ELR (cell line): ENCODE measurements around the gene CNTFR.

Experiments used
- DNase-seq: peaks from one replicate; pipeline ENCODE4 v3.0.0-alpha.2; 2015; ENCODE audit warnings: low read depth

CNTFR gene

GRCh38 chr9:34620061-34620994 is 30.8 kb upstream of the CNTFR start, which contains the start of gene DCTN3:
Gene DCTN3, minus strand, starts transcription at chr9:34620495. Its CDS starts 31 bp downstream, at chr9:34620464.
- DNase-seq, result peak; percentile 98

GRCh38 chr9:34615132-34615531 is 25.6 kb upstream of the CNTFR start:
- DNase-seq, result no peak

- DNase-seq, result peak; percentile 88
Measured at GRCh38 chr9:34612788-34613390, 23.4 kb upstream of the CNTFR start.

- DNase-seq, result peak; percentile 90
Measured at GRCh38 chr9:34611811-34612787, 22.6 kb upstream of the CNTFR start, which contains the start of gene RPP25L. Gene RPP25L, minus strand, starts transcription at chr9:34612097. Its CDS starts 801 bp downstream, at chr9:34611296.

- DNase-seq, result no peak
Measured at GRCh38 chr9:34611251-34611810, 21.8 kb upstream of the CNTFR start.

GRCh38 chr9:34610434-34611206 is 21.1 kb upstream of the CNTFR start:
- no peak for DNase-seq

- no peak for DNase-seq
Measured at GRCh38 chr9:34607331-34607730, 17.8 kb upstream of the CNTFR start.

GRCh38 chr9:34606905-34607304 is 17.4 kb upstream of the CNTFR start:
- DNase-seq, result no peak

- no peak for DNase-seq
Measured at GRCh38 chr9:34606190-34606589, 16.7 kb upstream of the CNTFR start.

GRCh38 chr9:34603610-34604231 is 14.2 kb upstream of the CNTFR start:
- DNase-seq, result peak; percentile 80

- DNase-seq, result no peak
Measured at GRCh38 chr9:34601937-34602573, 12.5 kb upstream of the CNTFR start.

GRCh38 chr9:34600908-34601307 is 11.4 kb upstream of the CNTFR start:
- no peak for DNase-seq

GRCh38 chr9:34599546-34599945 is 10.0 kb upstream of the CNTFR start:
- no peak for DNase-seq

- DNase-seq, result no peak
Measured at GRCh38 chr9:34594177-34594576, 4.7 kb upstream of the CNTFR start.

GRCh38 chr9:34592895-34593601 is 3.5 kb upstream of the CNTFR start:
- peak; percentile 21 for DNase-seq

- no peak for DNase-seq
Measured at GRCh38 chr9:34591917-34592866, 2.7 kb upstream of the CNTFR start.

GRCh38 chr9:34591248-34591916 is 1.9 kb upstream of the CNTFR start:
- peak; percentile 81 for DNase-seq
